ENCODE results near the gene BBS1.
A peak's percentile ranks its signal among the peaks of the same experiment; 100 is the strongest.

BBS1 gene

DNA sequence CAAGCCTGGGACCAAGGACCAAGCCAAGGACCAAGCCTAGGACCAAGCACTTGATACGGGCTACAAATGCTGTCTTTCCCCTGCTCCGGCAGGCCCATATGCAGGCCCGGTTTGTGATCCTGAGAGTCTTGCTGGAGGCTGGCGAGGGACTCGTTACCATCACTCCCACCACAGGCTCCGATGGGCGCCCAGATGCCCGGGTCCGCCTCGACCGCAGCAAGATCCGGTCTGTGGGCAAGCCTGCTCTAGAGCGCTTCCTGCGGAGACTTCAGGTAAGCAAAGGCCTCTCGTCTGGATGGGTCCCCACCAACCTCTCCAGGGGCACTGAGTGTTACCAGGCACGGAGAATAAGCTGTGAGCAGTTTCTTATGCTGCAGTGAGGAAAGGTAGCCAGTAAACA is 13.2 kb upstream of the BBS1 start:
- H4K91ac ChIP-seq (ENCODE audit: low read depth, low read length): no peak overlapping the region
- H2AK5ac ChIP-seq (ENCODE audit: low read length): no peak overlapping the region
- no peak overlapping the region for H2BK5ac ChIP-seq (ENCODE audit: low read depth, low read length, poor library complexity)
- no peak overlapping the region for H3K14ac ChIP-seq (ENCODE audit: low read length)
- DNase-seq: no peak
- no peak overlapping the region for H3K27ac ChIP-seq (ENCODE audit: low read depth, low read length)
- H4K12ac ChIP-seq (ENCODE audit: low read depth, low read length): no peak overlapping the region
- H3K36me3 ChIP-seq (ENCODE audit: control insufficient read depth in 1 of 2, insufficient read depth in 2 of 2, low read length in 2 of 2): peaks cover 42 to 50% of the 10 kb centered on the region in 2 experiments
- no peak overlapping the region for H2BK12ac ChIP-seq (ENCODE audit: low read length)
- no peak overlapping the region for H3K4ac ChIP-seq (ENCODE audit: low read depth, low read length)
- no peak overlapping the region for H4K8ac ChIP-seq (ENCODE audit: low read depth, low read length)
- H3K18ac ChIP-seq (ENCODE audit: low read length): no peak overlapping the region
- no peaks in the 10 kb centered on the region for H3K79me1 ChIP-seq (ENCODE audit: low read length)
- no peak overlapping the region for H3K23ac ChIP-seq (ENCODE audit: low read length)
- H3K4me2 ChIP-seq (ENCODE audit: low read length): no peak overlapping the region
- H2AFZ ChIP-seq (ENCODE audit: insufficient read depth, low read length, poor library complexity): no peak overlapping the region
- WGBS (ENCODE audit: extremely low coverage, insufficient coverage, insufficient read length): no CpG with 5 or more reads among the region's 16 CpGs
- H3K79me2 ChIP-seq (ENCODE audit: control insufficient read depth, insufficient read depth, low read length, poor library complexity): no peaks in the 10 kb centered on the region
- H3K9me3 ChIP-seq (ENCODE audit: insufficient read depth, low read depth, low read length): no peaks in the 10 kb centered on the region
- no peaks in the 10 kb centered on the region for H3K27me3 ChIP-seq (ENCODE audit: insufficient read depth, low read length)
- no peak overlapping the region for H3K9ac ChIP-seq (ENCODE audit: low read length)
- no peak overlapping the region for H2BK120ac ChIP-seq (ENCODE audit: insufficient read depth, low read length, poor library complexity)
- H3K4me3 ChIP-seq (ENCODE audit: low read depth, low read length): no peak overlapping the region
- H3K4me1 ChIP-seq (ENCODE audit: control insufficient read depth in 1 of 2, insufficient read depth in 2 of 2, low read length in 2 of 2): no peaks in the 10 kb centered on the region

DNA sequence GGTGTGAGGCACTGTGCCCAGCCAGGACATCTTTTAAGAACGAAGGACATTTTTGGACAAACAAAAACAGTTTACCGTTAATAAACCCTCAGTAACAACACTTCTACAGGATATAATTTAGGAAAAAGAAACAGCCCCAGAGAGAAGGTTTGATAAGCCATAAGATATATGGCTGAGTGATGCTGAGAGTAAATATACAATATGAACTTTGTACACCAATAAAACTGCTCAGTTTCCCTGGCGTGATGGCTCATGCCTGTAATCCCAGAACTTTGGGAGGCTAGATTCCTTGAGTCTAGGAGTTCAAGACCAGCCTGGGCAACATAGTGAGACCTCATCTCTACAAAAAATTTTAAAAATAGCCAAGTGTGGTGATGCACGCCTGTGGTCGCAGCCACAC is 11.9 kb upstream of the BBS1 start:
- Histone ChIP-seq H2BK120ac (ENCODE audit: insufficient read depth, low read length, poor library complexity) (no peak overlapping the region), H3K4me1 (ENCODE audit: control insufficient read depth in 1 of 2, insufficient read depth in 2 of 2, low read length in 2 of 2) (no peaks in the 10 kb centered on the region), H3K9ac (ENCODE audit: low read length) (no peak overlapping the region), H2BK12ac (ENCODE audit: low read length) (no peak overlapping the region), H3K79me1 (ENCODE audit: low read length) (no peaks in the 10 kb centered on the region), H3K4me3 (ENCODE audit: low read depth, low read length) (no peak overlapping the region), H2BK5ac (ENCODE audit: low read depth, low read length, poor library complexity) (no peak overlapping the region), H3K9me3 (ENCODE audit: insufficient read depth, low read depth, low read length) (no peaks in the 10 kb centered on the region), H2AFZ (ENCODE audit: insufficient read depth, low read length, poor library complexity) (no peak overlapping the region), H3K23ac (ENCODE audit: low read length) (no peak overlapping the region), H3K4me2 (ENCODE audit: low read length) (no peak overlapping the region), H2AK5ac (ENCODE audit: low read length) (no peak overlapping the region), H4K8ac (ENCODE audit: low read depth, low read length) (no peak overlapping the region), H4K91ac (ENCODE audit: low read depth, low read length) (no peak overlapping the region), H3K27ac (ENCODE audit: low read depth, low read length) (no peak overlapping the region), H3K79me2 (ENCODE audit: control insufficient read depth, insufficient read depth, low read length, poor library complexity) (no peaks in the 10 kb centered on the region), H3K27me3 (ENCODE audit: insufficient read depth, low read length) (no peaks in the 10 kb centered on the region), H3K14ac (ENCODE audit: low read length) (no peak overlapping the region), H3K18ac (ENCODE audit: low read length) (no peak overlapping the region), H3K4ac (ENCODE audit: low read depth, low read length) (no peak overlapping the region), H3K36me3 (ENCODE audit: control insufficient read depth in 1 of 2, insufficient read depth in 2 of 2, low read length in 2 of 2) (peaks cover 30 to 37% of the 10 kb centered on the region in 2 experiments), H4K12ac (ENCODE audit: low read depth, low read length) (no peak overlapping the region)
- WGBS (ENCODE audit: extremely low coverage, insufficient coverage, insufficient read length): no CpG with 5 or more reads among the region's 5 CpGs
- DNase-seq: no peak

GRCh38 chr11:66505276-66505816 is 5.1 kb upstream of the BBS1 start:
- no CpG with 5 or more reads among the region's 1 CpG for WGBS (ENCODE audit: extremely low coverage, insufficient coverage, insufficient read length)
- H3K27me3 ChIP-seq (ENCODE audit: insufficient read depth, low read length): no peaks in the 10 kb centered on the region
- no peak overlapping the region for H3K4me3 ChIP-seq (ENCODE audit: low read depth, low read length)

GRCh38 chr11:66509131-66509561 is 1.3 kb upstream of the BBS1 start:
- Histone ChIP-seq H4K8ac (ENCODE audit: low read depth, low read length) (no peak overlapping the region), H2BK5ac (ENCODE audit: low read depth, low read length, poor library complexity) (no peak overlapping the region), H3K14ac (ENCODE audit: low read length) (no peak overlapping the region), H3K36me3 (ENCODE audit: control insufficient read depth in 1 of 2, insufficient read depth in 2 of 2, low read length in 2 of 2) (peaks cover 13 to 29% of the 10 kb centered on the region in 2 experiments), H3K27me3 (ENCODE audit: insufficient read depth, low read length) (no peaks in the 10 kb centered on the region), H3K79me1 (ENCODE audit: low read length) (peaks cover 2% of the 10 kb centered on the region), H2AK5ac (ENCODE audit: low read length) (no peak overlapping the region), H4K91ac (ENCODE audit: low read depth, low read length) (no peak overlapping the region), H2BK12ac (ENCODE audit: low read length) (no peak overlapping the region), H4K12ac (ENCODE audit: low read depth, low read length) (peak overlapping the region; percentile 35), H3K9me3 (ENCODE audit: insufficient read depth, low read depth, low read length) (peaks cover 5% of the 10 kb centered on the region), H2BK120ac (ENCODE audit: insufficient read depth, low read length, poor library complexity) (no peak overlapping the region), H2AFZ (ENCODE audit: insufficient read depth, low read length, poor library complexity) (no peak overlapping the region), H3K4me3 (ENCODE audit: low read depth, low read length) (no peak overlapping the region), H3K4me1 (ENCODE audit: control insufficient read depth in 1 of 2, insufficient read depth in 2 of 2, low read length in 2 of 2) (peaks cover 3 to 4% of the 10 kb centered on the region in 2 experiments), H3K4me2 (ENCODE audit: low read length) (no peak overlapping the region), H3K9ac (ENCODE audit: low read length) (no peak overlapping the region), H3K4ac (ENCODE audit: low read depth, low read length) (no peak overlapping the region), H3K23ac (ENCODE audit: low read length) (no peak overlapping the region), H3K79me2 (ENCODE audit: control insufficient read depth, insufficient read depth, low read length, poor library complexity) (peaks cover 3% of the 10 kb centered on the region), H3K27ac (ENCODE audit: low read depth, low read length) (no peak overlapping the region), H3K18ac (ENCODE audit: low read length) (no peak overlapping the region)
- no peak for DNase-seq
- no CpG with 5 or more reads among the region's 7 CpGs for WGBS (ENCODE audit: extremely low coverage, insufficient coverage, insufficient read length)

More at GRCh38 chr11:66505276-66505816, 5.1 kb upstream of the BBS1 start:
- Histone ChIP-seq H2AK5ac (ENCODE audit: low read length) (no peak overlapping the region), H4K8ac (ENCODE audit: low read depth, low read length) (no peak overlapping the region), H3K4me2 (ENCODE audit: low read length) (no peak overlapping the region), H2BK5ac (ENCODE audit: low read depth, low read length, poor library complexity) (no peak overlapping the region), H3K9me3 (ENCODE audit: insufficient read depth, low read depth, low read length) (peaks cover 5% of the 10 kb centered on the region), H3K36me3 (ENCODE audit: control insufficient read depth in 1 of 2, insufficient read depth in 2 of 2, low read length in 2 of 2) (peaks cover 13 to 23% of the 10 kb centered on the region in 2 experiments), H2BK12ac (ENCODE audit: low read length) (no peak overlapping the region), H3K27ac (ENCODE audit: low read depth, low read length) (no peak overlapping the region), H2BK120ac (ENCODE audit: insufficient read depth, low read length, poor library complexity) (no peak overlapping the region), H3K4me1 (ENCODE audit: control insufficient read depth in 1 of 2, insufficient read depth in 2 of 2, low read length in 2 of 2) (peaks cover 0 to 3% of the 10 kb centered on the region in 2 experiments), H3K79me2 (ENCODE audit: control insufficient read depth, insufficient read depth, low read length, poor library complexity) (no peaks in the 10 kb centered on the region), H3K23ac (ENCODE audit: low read length) (no peak overlapping the region), H4K12ac (ENCODE audit: low read depth, low read length) (no peak overlapping the region), H3K14ac (ENCODE audit: low read length) (no peak overlapping the region), H4K91ac (ENCODE audit: low read depth, low read length) (no peak overlapping the region), H3K4ac (ENCODE audit: low read depth, low read length) (no peak overlapping the region), H3K18ac (ENCODE audit: low read length) (no peak overlapping the region), H3K9ac (ENCODE audit: low read length) (no peak overlapping the region), H3K79me1 (ENCODE audit: low read length) (peaks cover 2% of the 10 kb centered on the region), H2AFZ (ENCODE audit: insufficient read depth, low read length, poor library complexity) (no peak overlapping the region)
- DNase-seq: peak in 1 of 2 donors; percentile 25
